ENCODE measurements around the gene TMEM240. TPM values are rescaled to one million over a fixed set of nuclear protein-coding genes. Genes with fewer than 3 reads are reported as not detected.

The TMEM240 gene
- total and polyA plus RNA-seq, 11 donors, result 1.5 to 12.4 (median 4.2) TPM; not detected in 1

GRCh38 chr1:1577367-1578011, 37.1 kb upstream of the TMEM240 start:
- no peak overlapping the region for H3K4me3 ChIP-seq
- 60 to 71% (median 65%) methylated on average over 7 to 10 of the region's 10 CpGs for WGBS, 4 donors
- DNase-seq (no peak), ATAC-seq (no peak)
- TF ChIP-seq CTCF (IDR thresholded peaks at IDR 0.05) (no peak), POLR2A (IDR thresholded peaks at IDR 0.05) (no peak)
- peaks cover 0 to 1% (median 0%) of the 10 kb centered on the region in 9 donors for H3K36me3 ChIP-seq
- peaks cover 0 to 14% (median 0%) of the 10 kb centered on the region in 9 donors for H3K27me3 ChIP-seq
- intact Hi-C loops (cut with DNase I), result loop anchor here in 2 of 10 donors (5.0 to 10.0 kb wide), 2 partner anchors 35 to 77 kb away; partner anchors contain the start of gene CDK11B (in 1 of the 2)
- H3K27ac ChIP-seq, result no peak overlapping the region
- peaks cover 0 to 25% (median 13%) of the 10 kb centered on the region in 12 donors for H3K4me1 ChIP-seq
- H3K9me3 ChIP-seq, result no peaks in the 10 kb centered on the region

- DNase-seq (peak; percentile 93 to 96 (median 94)), ATAC-seq (peak; percentile 91 to 96 (median 95))
- Histone ChIP-seq H3K27me3 (peaks cover 0 to 4% (median 0%) of the 10 kb centered on the region in 9 donors), H3K9me3 (no peaks in the 10 kb centered on the region), H3K4me3 (peak within 1 kb of the TSS; percentile 73 to 100 (median 99)), H3K36me3 (peaks cover 0 to 22% (median 9%) of the 10 kb centered on the region in 9 donors), H3K27ac (peak within 1 kb of the TSS; percentile 90 to 100 (median 98)), H3K4me1 (peaks cover 0 to 41% (median 22%) of the 10 kb centered on the region in 12 donors)
- TF ChIP-seq POLR2A (IDR thresholded peaks at IDR 0.05) (peak; percentile 41 to 79), CTCF (IDR thresholded peaks at IDR 0.05) (no peak)
- intact Hi-C loops (cut with DNase I), result loop anchor here in 5 of 10 donors (1.0 to 10.0 kb wide), 4 partner anchors 37 to 80 kb away; partner anchors contain the start of genes MIB2 (in 4 of the 5) and CDK11B (in 1 of the 5)
- WGBS, 4 donors, result 0 to 1% (median 0%) methylated on average over 37 to 87 of the region's 87 CpGs
These were observed 34.5 kb upstream of the TMEM240 start, which contains the start of gene SSU72 for GRCh38 chr1:1574721-1575537. SSU72 (minus strand) TSS chr1:1574863; CDS start chr1:1574557, 306 bp downstream.

GRCh38 chr1:1573843-1574720, 33.7 kb upstream of the TMEM240 start:
- H3K36me3 ChIP-seq, result peaks cover 0 to 31% (median 11%) of the 10 kb centered on the region in 9 donors
- 0% methylated on average over 33 to 96 of the region's 96 CpGs for WGBS, 4 donors
- H3K9me3 ChIP-seq, result no peaks in the 10 kb centered on the region
- H3K4me1 ChIP-seq, result peaks cover 0 to 50% (median 25%) of the 10 kb centered on the region in 12 donors
- peak overlapping the region; percentile 90 to 100 (median 98) for H3K27ac ChIP-seq
- H3K27me3 ChIP-seq, result no peaks in the 10 kb centered on the region
- peak; percentile 57 to 85 (median 71) for DNase-seq
- intact Hi-C loops (cut with DNase I), result loop anchor here in 4 of 10 donors (1.0 to 10.0 kb wide), 3 partner anchors 41 to 81 kb away; partner anchors contain the start of genes MIB2 (in 4 of the 4) and CDK11B (in 1 of the 4)
- peak overlapping the region; percentile 73 to 100 (median 99) for H3K4me3 ChIP-seq
- peak; percentile 47 to 86 (median 78) for ATAC-seq
- TF ChIP-seq POLR2A (IDR thresholded peaks at IDR 0.05), result no peak
- peak in 4 of 12 donors; percentile 3 to 24 (median 12) for TF ChIP-seq CTCF (IDR thresholded peaks at IDR 0.05)
